Mesenteric fat pad (tissue), 1 donor: Measurements from ENCODE around the gene LRCH3. TPM values are rescaled to one million over a fixed set of nuclear protein-coding genes. Genes with fewer than 3 reads are reported as not detected.

Experiments used
- DNase-seq: peaks from one replicate; pipeline ENCODE4 v3.0.0-alpha.2; 2020; ENCODE audit warnings: low spot score
- total RNA-seq: library from RNA; stranded (reverse); fragmentation: NEBNext Ultra II Directional; extraction: Animal tissue kit (Norgen Biotek cat#: 25700); gene quantifications from one replicate; pipeline ENCODE4 v1.2.1, GENCODE V29; 2021
- donor health status: DM: yes; HTN: yes; CAD: no.

LRCH3 gene
- total RNA-seq, 1 donor from 2014 or later: 48.0 TPM

- no peak for DNase-seq
These were observed 43.1 kb downstream of the LRCH3 start for GRCh38 chr3:197833930-197834715.

GRCh38 chr3:197835509-197835908 is 44.5 kb downstream of the LRCH3 start:
- no peak for DNase-seq

- no peak for DNase-seq
These were observed 45.2 kb downstream of the LRCH3 start for GRCh38 chr3:197836244-197836643.

- no peak for DNase-seq
These were observed 46.2 kb downstream of the LRCH3 start for GRCh38 chr3:197837282-197837681.

GRCh38 chr3:197841789-197842188 is 50.7 kb downstream of the LRCH3 start:
- DNase-seq: no peak

- DNase-seq: no peak
These were observed 55.4 kb downstream of the LRCH3 start for GRCh38 chr3:197846491-197846890.

- no peak for DNase-seq
These were observed 56.9 kb downstream of the LRCH3 start for GRCh38 chr3:197847866-197848401.

- DNase-seq: no peak
These were observed 63.7 kb downstream of the LRCH3 start for GRCh38 chr3:197854596-197855343.

GRCh38 chr3:197855571-197855970 is 64.5 kb downstream of the LRCH3 start:
- DNase-seq: no peak

GRCh38 chr3:197856199-197856816 is 65.3 kb downstream of the LRCH3 start:
- no peak for DNase-seq

GRCh38 chr3:197858133-197858532 is 67.1 kb downstream of the LRCH3 start:
- DNase-seq: no peak

- no peak for DNase-seq
These were observed 67.5 kb downstream of the LRCH3 start for GRCh38 chr3:197858598-197858997.

GRCh38 chr3:197866035-197866434 is 75.0 kb downstream of the LRCH3 start:
- DNase-seq: no peak

GRCh38 chr3:197873329-197873728 is 82.3 kb downstream of the LRCH3 start:
- DNase-seq: no peak

GRCh38 chr3:197874064-197874463 is 83.0 kb downstream of the LRCH3 start:
- no peak for DNase-seq

- DNase-seq: no peak
These were observed 83.6 kb downstream of the LRCH3 start for GRCh38 chr3:197874653-197875052.

- no peak for DNase-seq
These were observed 86.8 kb downstream of the LRCH3 start for GRCh38 chr3:197877902-197878301.

GRCh38 chr3:197878427-197878826 is 87.4 kb downstream of the LRCH3 start:
- DNase-seq: no peak

- DNase-seq: no peak
These were observed 89.6 kb downstream of the LRCH3 start for GRCh38 chr3:197880491-197881269.

- DNase-seq: no peak
These were observed 90.4 kb downstream of the LRCH3 start for GRCh38 chr3:197881270-197881969.

- no peak for DNase-seq
These were observed 90.9 kb downstream of the LRCH3 start for GRCh38 chr3:197881970-197882338.
